Activated CD8-positive, alpha-beta memory T cell treated with anti-CD3 and anti-CD28 coated beads, Interleukin-2, amount 10 ng/mL, durations not matched to agents 7 days and 5 days (primary cell): ENCODE measurements around the gene MSLN. TPM values are rescaled to one million over a fixed set of nuclear protein-coding genes. Genes with fewer than 3 reads are reported as not detected.
"Not testable (repeated sequence)": the region's sequence is repeated elsewhere in the genome, so short reads cannot be mapped to it uniquely, and the experiment has no call there.

Experiments
- ATAC-seq: fragments of 150-1000 bp; cut with Tn5 transposase; one replicate; pipeline ENCODE4 v1.10.0; 2021; ENCODE audit warnings: moderate library complexity
- CTCF ChIA-PET: fragments of 350-600 bp; sonication (Branson Sonifier 250); formaldehyde crosslinking; loops from one replicate; lab custom pipeline; 2021; ENCODE audit warnings: antibody characterized with exemption; lab: Charles Lee
- DNase-seq: peaks from one replicate; pipeline ENCODE4 v3.0.0-alpha.2; 2020
- H3K27ac Mint-ChIP-seq: one replicate; pipeline ENCODE4 v1.8.0; 2021; ENCODE audit warnings: mild to moderate bottlenecking, mixed read lengths
- H3K27me3 Mint-ChIP-seq: one replicate; pipeline ENCODE4 v1.8.0; 2021; ENCODE audit warnings: mixed read lengths
- H3K36me3 Mint-ChIP-seq: one replicate; pipeline ENCODE4 v1.8.0; 2021; ENCODE audit warnings: mild to moderate bottlenecking, mixed read lengths
- H3K4me1 Mint-ChIP-seq: one replicate; pipeline ENCODE4 v1.8.0; 2021; ENCODE audit warnings: mixed read lengths
- H3K4me3 Mint-ChIP-seq: one replicate; pipeline ENCODE4 v1.8.0; 2021; ENCODE audit warnings: mild to moderate bottlenecking, moderate library complexity, mixed read lengths
- H3K9me3 Mint-ChIP-seq: one replicate; pipeline ENCODE4 v1.8.0; 2022; ENCODE audit warnings: low read depth, mixed read lengths
- total RNA-seq, 2 experiments: library from RNA; stranded (reverse); gene quantifications; one replicate each; pipeline ENCODE4 v1.2.3, GENCODE V29; 2021

The MSLN gene
- total RNA-seq, 2 experiments from 2014 or later: not detected

GRCh38 chr16:743794-744500, 16.6 kb upstream of the MSLN start:
- Mint-ChIP-seq H3K27me3 (no peaks in the 10 kb centered on the region), H3K9me3 (no peaks in the 10 kb centered on the region), H3K27ac (no peak overlapping the region), H3K4me3 (no peak overlapping the region), H3K36me3 (peaks cover 3% of the 10 kb centered on the region), H3K4me1 (peaks cover 9% of the 10 kb centered on the region)
- CTCF ChIA-PET: interaction anchor here (1.0 to 5.1 kb wide), 4 partner anchors 19 to 41 kb away, joined by 3 to 18 read pairs (median 5); no protein-coding TSS in a partner anchor
- no peak for DNase-seq
- no peak for ATAC-seq

GRCh38 chr16:745739-746138, 14.8 kb upstream of the MSLN start:
- no peaks in the 10 kb centered on the region for H3K4me1 Mint-ChIP-seq
- CTCF ChIA-PET: no interaction called here
- no peak for ATAC-seq
- DNase-seq: no peak
- no peaks in the 10 kb centered on the region for H3K27me3 Mint-ChIP-seq
- H3K36me3 Mint-ChIP-seq: no peaks in the 10 kb centered on the region
- H3K27ac Mint-ChIP-seq: no peak overlapping the region
- H3K9me3 Mint-ChIP-seq: no peaks in the 10 kb centered on the region
- H3K4me3 Mint-ChIP-seq: no peak overlapping the region

GRCh38 chr16:746637-747036, 13.9 kb upstream of the MSLN start:
- H3K36me3 Mint-ChIP-seq: no peaks in the 10 kb centered on the region
- H3K4me1 Mint-ChIP-seq: no peaks in the 10 kb centered on the region

GRCh38 chr16:747978-748746, 12.4 kb upstream of the MSLN start:
- ATAC-seq (no peak), DNase-seq (no peak)
- no peaks in the 10 kb centered on the region for H3K4me1 Mint-ChIP-seq
- CTCF ChIA-PET: no interaction called here
- H3K27ac Mint-ChIP-seq: no peak overlapping the region
- no peaks in the 10 kb centered on the region for H3K9me3 Mint-ChIP-seq
- no peak overlapping the region for H3K4me3 Mint-ChIP-seq
- no peaks in the 10 kb centered on the region for H3K36me3 Mint-ChIP-seq
- no peaks in the 10 kb centered on the region for H3K27me3 Mint-ChIP-seq

More at GRCh38 chr16:746637-747036, 13.9 kb upstream of the MSLN start:
- no peak for DNase-seq
- no peaks in the 10 kb centered on the region for H3K27me3 Mint-ChIP-seq
- no peak overlapping the region for H3K27ac Mint-ChIP-seq
- CTCF ChIA-PET: no interaction called here
- no peaks in the 10 kb centered on the region for H3K9me3 Mint-ChIP-seq
- no peak for ATAC-seq
- H3K4me3 Mint-ChIP-seq: no peak overlapping the region

- ATAC-seq: no peak
- Mint-ChIP-seq H3K36me3 (no peaks in the 10 kb centered on the region), H3K9me3 (no peaks in the 10 kb centered on the region), H3K27me3 (no peaks in the 10 kb centered on the region), H3K4me3 (no peak overlapping the region), H3K4me1 (no peaks in the 10 kb centered on the region), H3K27ac (no peak overlapping the region)
- DNase-seq: no peak
- CTCF ChIA-PET: interaction anchor here (0.7 kb wide), 1 partner anchor 37 kb away, joined by 4 read pairs; no protein-coding TSS in a partner anchor
Observed at GRCh38 chr16:749010-749409, 11.5 kb upstream of the MSLN start.

- no peaks in the 10 kb centered on the region for H3K36me3 Mint-ChIP-seq
- peaks cover 2% of the 10 kb centered on the region for H3K27me3 Mint-ChIP-seq
- CTCF ChIA-PET: interaction anchor here (0.8 to 1.5 kb wide), 2 partner anchors 10 to 35 kb away, joined by 4 to 5 read pairs; partner anchors contain the start of gene CIAO3
- no peak overlapping the region for H3K4me3 Mint-ChIP-seq
- DNase-seq (no peak), ATAC-seq (no peak)
- H3K4me1 Mint-ChIP-seq: peaks cover 2% of the 10 kb centered on the region
- H3K9me3 Mint-ChIP-seq: no peaks in the 10 kb centered on the region
- H3K27ac Mint-ChIP-seq: no peak overlapping the region
Observed at GRCh38 chr16:750485-750884, 10.0 kb upstream of the MSLN start.

- DNase-seq (no peak), ATAC-seq (no peak)
- Mint-ChIP-seq H3K9me3 (no peaks in the 10 kb centered on the region), H3K4me3 (no peak overlapping the region), H3K27me3 (peaks cover 7% of the 10 kb centered on the region), H3K4me1 (peaks cover 2% of the 10 kb centered on the region), H3K27ac (no peak overlapping the region), H3K36me3 (no peaks in the 10 kb centered on the region)
- CTCF ChIA-PET: interaction anchor here (1.5 kb wide), 1 partner anchor 34 kb away, joined by 4 read pairs; no protein-coding TSS in a partner anchor
Observed at GRCh38 chr16:751152-752006, 9.2 kb upstream of the MSLN start.

- Mint-ChIP-seq H3K4me1 (peaks cover 2% of the 10 kb centered on the region), H3K9me3 (no peaks in the 10 kb centered on the region), H3K4me3 (no peak overlapping the region), H3K27me3 (peaks cover 10% of the 10 kb centered on the region), H3K36me3 (no peaks in the 10 kb centered on the region), H3K27ac (no peak overlapping the region)
- no peak for ATAC-seq
- DNase-seq: no peak
- CTCF ChIA-PET: no interaction called here
Observed at GRCh38 chr16:752007-752312, 8.6 kb upstream of the MSLN start.

GRCh38 chr16:754121-754607, 6.4 kb upstream of the MSLN start:
- CTCF ChIA-PET: interaction anchor here (0.7 kb wide), 1 partner anchor 15 kb away, joined by 3 read pairs; no protein-coding TSS in a partner anchor
- not testable (repeated sequence) for H3K27ac Mint-ChIP-seq, H3K27me3 Mint-ChIP-seq, H3K9me3 Mint-ChIP-seq, DNase-seq, H3K36me3 Mint-ChIP-seq, H3K4me3 Mint-ChIP-seq, ATAC-seq, H3K4me1 Mint-ChIP-seq

GRCh38 chr16:754656-755055, 5.9 kb upstream of the MSLN start:
- DNase-seq (no peak), ATAC-seq (no peak)
- Mint-ChIP-seq H3K9me3 (no peaks in the 10 kb centered on the region), H3K27me3 (peaks cover 10% of the 10 kb centered on the region), H3K27ac (no peak overlapping the region), H3K4me3 (no peak overlapping the region), H3K36me3 (no peaks in the 10 kb centered on the region), H3K4me1 (peaks cover 5% of the 10 kb centered on the region)
- CTCF ChIA-PET: interaction anchor here (0.8 kb wide), 1 partner anchor 14 kb away, joined by 3 read pairs; the partner anchor contains the start of gene CIAO3

- no peak for ATAC-seq
- no peaks in the 10 kb centered on the region for H3K36me3 Mint-ChIP-seq
- CTCF ChIA-PET: interaction anchor here (1.6 kb wide), 1 partner anchor 15 kb away, joined by 3 read pairs; the partner anchor contains the start of gene CIAO3
- no peak overlapping the region for H3K4me3 Mint-ChIP-seq
- H3K27me3 Mint-ChIP-seq: peaks cover 10% of the 10 kb centered on the region
- H3K9me3 Mint-ChIP-seq: no peaks in the 10 kb centered on the region
- H3K27ac Mint-ChIP-seq: no peak overlapping the region
- no peak for DNase-seq
- H3K4me1 Mint-ChIP-seq: peaks cover 5% of the 10 kb centered on the region
Observed at GRCh38 chr16:756428-756827, 4.1 kb upstream of the MSLN start.

GRCh38 chr16:759110-759910, 1.2 kb upstream of the MSLN start:
- H3K9me3 Mint-ChIP-seq: no peaks in the 10 kb centered on the region
- no peak overlapping the region for H3K27ac Mint-ChIP-seq
- CTCF ChIA-PET: no interaction called here
- peaks cover 5% of the 10 kb centered on the region for H3K4me1 Mint-ChIP-seq
- H3K4me3 Mint-ChIP-seq: no peak overlapping the region
- ATAC-seq: no peak
- no peaks in the 10 kb centered on the region for H3K36me3 Mint-ChIP-seq
- H3K27me3 Mint-ChIP-seq: peaks cover 10% of the 10 kb centered on the region
- DNase-seq: no peak
